ENCODE results near the gene RNF166.

DNA sequence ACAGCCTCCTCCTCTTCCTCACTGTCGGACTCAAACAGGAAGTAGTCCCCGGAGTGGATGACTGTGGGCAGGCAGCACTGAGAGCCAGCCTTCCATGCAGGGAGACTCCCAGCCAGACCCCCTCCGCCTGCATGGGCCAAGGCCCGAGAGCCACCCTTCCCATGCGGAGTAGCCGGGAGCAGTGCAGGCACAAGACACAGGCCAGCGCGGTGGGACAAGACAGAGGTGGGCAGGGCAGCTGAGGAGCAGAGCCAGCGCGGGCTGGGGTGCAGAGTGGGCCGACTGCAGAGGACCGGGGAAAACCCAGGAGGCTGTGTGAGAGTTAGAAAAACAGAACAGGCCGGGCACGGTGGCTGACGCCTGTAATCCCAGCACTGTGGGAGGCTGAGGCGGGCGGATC is 17.7 kb upstream of the RNF166 start:
- no peak for TF ChIP-seq POLR2A (IDR thresholded peaks at IDR 0.05)
- TF ChIP-seq, protein P1, sequence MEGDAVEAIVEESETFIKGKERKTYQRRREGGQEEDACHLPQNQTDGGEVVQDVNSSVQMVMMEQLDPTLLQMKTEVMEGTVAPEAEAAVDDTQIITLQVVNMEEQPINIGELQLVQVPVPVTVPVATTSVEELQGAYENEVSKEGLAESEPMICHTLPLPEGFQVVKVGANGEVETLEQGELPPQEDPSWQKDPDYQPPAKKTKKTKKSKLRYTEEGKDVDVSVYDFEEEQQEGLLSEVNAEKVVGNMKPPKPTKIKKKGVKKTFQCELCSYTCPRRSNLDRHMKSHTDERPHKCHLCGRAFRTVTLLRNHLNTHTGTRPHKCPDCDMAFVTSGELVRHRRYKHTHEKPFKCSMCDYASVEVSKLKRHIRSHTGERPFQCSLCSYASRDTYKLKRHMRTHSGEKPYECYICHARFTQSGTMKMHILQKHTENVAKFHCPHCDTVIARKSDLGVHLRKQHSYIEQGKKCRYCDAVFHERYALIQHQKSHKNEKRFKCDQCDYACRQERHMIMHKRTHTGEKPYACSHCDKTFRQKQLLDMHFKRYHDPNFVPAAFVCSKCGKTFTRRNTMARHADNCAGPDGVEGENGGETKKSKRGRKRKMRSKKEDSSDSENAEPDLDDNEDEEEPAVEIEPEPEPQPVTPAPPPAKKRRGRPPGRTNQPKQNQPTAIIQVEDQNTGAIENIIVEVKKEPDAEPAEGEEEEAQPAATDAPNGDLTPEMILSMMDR (IDR thresholded peaks at IDR 0.05), result no peak

Data from lower leg skin (tissue), 3 donors.